GM12801 (cell line): ENCODE results near the gene PHTF1.

Experiments used
- TF ChIP-seq, protein P1 (sequence below): IDR thresholded peaks from one replicate; pipeline ENCODE4 v1.5.1; 2011; ENCODE audit warnings: control low read depth; ENCODE audit not compliant: insufficient read length; ENCODE audit errors: extremely low read depth

The PHTF1 gene

DNA sequence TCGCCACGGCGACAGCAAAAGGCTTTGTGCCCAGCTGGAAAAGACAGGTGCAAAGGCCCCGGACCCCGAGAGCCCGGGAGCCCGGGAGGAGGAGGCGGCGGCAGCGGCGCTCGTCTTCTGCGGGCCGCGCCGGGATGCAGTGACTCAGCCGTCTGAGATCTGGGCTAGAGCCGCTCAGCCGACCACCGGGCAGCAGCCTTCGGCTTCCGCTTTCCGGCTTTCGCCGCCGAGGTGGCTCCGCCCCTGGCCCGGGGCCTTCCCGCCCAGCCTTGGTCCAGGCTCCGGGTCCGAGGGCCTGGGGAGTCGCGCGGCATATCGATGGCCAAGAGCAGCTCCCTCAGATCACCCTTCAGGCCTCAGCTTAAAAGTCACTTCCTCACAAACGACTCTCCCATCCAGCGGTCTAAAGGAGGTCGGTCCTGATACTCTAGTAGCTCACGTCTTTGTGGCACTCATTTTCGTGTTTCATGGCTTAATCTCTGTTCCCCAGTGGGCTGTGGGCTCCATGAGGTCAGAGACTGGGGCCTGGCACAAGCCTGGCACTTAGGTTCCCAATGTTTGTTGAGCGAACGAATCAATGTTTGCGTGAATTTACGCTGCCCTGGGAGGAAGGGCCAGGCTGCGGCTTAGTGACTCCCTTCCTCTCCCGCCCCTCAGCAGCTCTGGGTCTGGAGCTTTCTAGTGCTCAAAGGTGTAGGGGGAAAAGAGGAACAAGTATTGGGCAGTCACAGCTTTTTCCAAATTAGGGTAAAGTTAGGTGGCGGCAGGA lies at the start of gene PHTF1:
Gene PHTF1 (minus strand): TSS at position 154 of the 769 bp plus-strand sequence. CDS start 783 bp downstream, outside the sequence.
- TF ChIP-seq, protein P1, sequence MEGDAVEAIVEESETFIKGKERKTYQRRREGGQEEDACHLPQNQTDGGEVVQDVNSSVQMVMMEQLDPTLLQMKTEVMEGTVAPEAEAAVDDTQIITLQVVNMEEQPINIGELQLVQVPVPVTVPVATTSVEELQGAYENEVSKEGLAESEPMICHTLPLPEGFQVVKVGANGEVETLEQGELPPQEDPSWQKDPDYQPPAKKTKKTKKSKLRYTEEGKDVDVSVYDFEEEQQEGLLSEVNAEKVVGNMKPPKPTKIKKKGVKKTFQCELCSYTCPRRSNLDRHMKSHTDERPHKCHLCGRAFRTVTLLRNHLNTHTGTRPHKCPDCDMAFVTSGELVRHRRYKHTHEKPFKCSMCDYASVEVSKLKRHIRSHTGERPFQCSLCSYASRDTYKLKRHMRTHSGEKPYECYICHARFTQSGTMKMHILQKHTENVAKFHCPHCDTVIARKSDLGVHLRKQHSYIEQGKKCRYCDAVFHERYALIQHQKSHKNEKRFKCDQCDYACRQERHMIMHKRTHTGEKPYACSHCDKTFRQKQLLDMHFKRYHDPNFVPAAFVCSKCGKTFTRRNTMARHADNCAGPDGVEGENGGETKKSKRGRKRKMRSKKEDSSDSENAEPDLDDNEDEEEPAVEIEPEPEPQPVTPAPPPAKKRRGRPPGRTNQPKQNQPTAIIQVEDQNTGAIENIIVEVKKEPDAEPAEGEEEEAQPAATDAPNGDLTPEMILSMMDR, result no peak

DNA sequence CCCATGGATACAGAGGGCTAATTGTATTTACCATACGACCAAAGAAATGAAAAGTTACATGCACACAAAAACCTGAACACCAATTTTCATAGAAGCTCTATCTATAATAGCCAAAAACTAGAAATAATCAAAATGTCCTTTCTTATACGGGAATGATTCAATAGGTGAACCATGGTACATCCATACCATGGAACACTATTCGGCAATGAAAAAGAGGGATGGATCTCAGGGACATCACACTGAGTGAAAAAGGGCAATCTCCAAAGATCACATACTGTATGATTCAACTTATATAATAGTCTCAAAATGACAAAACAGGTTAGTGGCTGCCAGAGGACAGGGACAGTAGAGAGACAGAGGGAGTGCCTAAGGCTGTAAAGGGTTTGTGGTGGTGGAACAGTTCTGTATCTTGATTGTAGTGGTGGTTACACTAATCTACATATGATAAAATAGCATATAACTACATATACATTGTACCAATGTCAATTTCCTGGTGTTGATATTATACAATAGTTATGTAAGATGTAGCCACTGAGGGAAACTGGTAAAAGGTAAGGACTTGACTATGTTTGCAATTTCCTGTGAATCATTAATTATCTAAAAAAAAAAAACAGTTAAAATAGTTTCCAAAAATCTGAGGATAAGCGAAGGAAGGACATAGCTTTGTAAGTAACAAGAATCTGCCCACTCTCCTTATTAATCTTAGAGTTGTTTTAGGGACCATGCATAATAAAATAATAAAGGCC lies 49.3 kb upstream of the PHTF1 start:
- TF ChIP-seq, protein P1, result no peak

DNA sequence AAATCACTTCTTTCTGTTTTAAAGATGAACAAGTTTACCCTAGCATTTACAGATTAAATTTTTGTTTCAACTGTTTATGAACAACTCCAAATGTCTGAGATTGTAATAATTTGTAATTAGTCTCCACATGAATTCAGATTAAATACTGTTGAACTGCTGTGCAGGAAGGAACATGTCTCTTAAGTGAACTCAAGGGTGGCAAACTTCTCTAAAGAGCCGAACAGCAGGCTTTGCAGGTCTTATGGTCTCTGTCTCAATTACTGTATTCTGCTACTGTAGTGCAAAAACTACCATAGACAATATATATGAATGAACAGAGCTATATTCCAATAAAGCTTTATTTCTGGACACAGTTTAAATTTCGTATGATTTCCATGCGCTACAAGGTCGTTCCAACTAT lies 46.4 kb upstream of the PHTF1 start:
- TF ChIP-seq, protein P1, result no peak

DNA sequence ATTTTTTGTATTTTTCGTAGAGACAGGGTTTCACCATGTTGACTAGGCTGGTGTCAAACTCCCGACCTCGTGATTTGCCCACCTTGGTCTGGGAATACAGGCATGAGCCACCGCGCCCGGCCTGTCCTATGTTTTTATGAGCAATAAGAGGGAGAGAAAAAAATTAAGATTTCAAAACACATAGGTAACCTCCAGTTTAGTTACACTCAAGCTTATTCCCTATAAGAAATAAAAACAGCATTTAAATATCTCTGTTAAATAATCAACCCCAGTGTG lies 45.9 kb upstream of the PHTF1 start:
- TF ChIP-seq, protein P1, result no peak

DNA sequence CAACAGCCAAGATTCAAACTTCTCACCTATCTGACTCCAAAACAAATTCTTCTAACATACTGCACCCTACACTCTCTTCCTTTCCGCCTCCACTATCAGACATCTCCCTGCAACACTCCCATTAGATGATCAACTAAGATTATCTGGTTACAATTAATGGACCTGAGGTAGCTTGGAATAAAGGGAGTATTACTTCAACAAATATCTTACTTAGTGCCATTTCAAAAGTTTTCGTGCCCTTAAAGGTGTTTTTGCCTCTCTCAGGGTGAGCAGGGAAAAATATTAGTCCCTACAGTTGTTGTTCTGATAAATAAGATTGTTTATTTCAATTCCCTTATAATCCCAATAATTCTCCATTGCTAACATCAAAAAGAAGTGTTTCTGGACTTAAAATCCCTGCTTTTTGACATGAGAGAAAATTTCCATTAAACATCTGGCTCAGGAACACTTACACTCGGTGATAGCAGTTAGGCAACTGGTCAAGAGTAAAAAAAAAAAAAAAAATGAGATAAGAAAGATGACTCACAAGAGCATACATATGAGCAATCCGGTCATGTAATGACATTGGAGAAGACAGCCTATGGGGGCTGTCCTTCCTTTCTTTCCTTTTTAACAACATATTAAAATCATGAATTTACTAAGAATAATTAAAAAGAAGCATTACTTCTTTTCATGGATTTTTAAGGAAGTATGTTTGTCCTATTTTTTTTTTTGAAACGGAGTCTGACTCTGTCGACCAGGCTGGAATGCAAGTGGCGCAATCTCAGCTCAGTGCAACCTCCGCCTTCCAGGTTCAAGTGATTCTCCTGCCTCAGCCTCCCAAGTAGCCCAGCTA lies 45.4 kb upstream of the PHTF1 start:
- TF ChIP-seq, protein P1, result no peak

DNA sequence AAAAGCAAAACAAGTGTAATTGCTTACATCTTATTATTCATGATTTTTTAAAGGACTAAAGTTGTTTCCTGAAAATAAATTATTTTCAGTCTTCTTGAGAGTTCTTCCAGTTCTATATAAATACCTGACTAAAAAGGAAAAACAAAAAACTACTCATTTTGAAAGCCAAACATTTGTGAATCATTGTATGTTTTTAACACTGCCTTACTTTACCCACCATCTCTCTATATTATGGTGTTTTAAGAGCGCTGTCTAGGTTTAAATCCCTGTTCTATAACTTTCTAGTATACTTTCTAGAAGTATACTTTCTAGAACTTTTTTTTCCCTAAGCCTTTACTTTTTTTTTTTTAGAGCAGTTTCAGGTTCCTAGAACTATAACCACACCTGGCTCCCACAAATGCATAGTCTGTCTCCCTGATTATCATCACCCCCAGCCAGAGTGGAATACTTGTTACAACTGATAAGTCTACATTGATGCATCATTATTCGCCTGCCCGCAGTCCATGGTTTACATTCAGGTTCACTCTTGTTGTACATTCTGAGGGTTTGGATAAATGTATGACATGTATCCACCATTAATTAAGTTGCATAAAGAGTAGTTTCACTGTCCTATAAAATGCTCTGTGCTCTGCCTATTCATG lies 43.2 kb upstream of the PHTF1 start:
- TF ChIP-seq, protein P1, result no peak

DNA sequence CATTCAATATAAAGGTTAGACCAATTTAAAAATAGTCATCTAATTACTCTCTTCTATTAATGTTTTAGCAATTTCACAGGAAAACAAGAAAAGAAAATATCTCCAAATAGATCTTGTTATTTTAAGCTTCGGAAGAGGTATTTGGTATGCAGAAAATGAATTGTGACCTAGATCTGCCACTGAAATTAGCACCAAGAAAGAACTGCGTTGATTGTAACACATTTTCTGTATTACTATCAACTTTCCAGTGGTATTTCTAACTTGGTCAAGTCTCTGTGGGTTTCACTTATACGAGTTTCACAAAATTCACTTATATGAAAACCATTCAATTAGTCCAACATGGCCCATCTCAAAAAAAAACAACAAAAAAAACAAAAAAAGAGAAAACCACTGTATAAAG lies 41.2 kb upstream of the PHTF1 start:
- TF ChIP-seq, protein P1, result no peak
